Measurements from ENCODE around the gene RNU5B-1. TPM values are rescaled to one million over a fixed set of nuclear protein-coding genes. Genes with fewer than 3 reads are reported as not detected.

RNU5B-1 gene
- total RNA-seq, 3 donors from 2014 or later: not detected

DNA sequence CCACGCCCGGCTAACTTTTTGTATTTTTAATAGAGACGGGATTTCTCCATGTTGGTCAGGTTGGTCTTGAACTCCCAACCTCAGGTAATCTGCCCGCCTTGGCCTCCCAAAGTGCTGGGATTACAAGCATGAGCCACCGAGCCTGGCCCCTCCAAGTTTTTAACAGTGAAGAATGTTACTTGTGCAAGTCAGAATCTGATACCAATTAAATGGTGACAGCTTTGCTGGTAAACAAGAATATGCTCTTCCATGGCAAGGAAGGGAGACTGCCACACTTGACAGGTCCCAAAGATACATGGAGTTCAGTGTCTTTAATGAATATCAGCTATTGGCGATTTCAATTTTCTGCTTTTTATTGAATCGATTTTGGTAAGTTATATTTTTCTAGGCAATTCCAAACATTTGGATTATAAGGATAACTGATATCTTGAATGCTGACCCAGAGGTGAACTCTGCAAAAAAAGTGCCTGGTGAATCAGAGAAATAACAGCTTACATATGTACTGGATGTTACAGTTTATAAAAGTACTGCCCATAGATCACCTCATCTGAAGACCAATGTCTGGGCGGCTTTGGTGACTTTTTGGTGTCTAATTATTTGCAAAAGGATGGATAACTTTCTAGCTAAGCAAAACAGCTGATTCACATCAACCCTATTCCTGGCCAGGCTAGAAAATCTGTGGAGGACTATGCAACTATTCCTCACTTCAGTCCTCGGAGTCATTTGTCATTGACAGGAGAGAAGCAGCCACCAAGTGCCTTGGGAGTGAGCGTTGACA is 19.0 kb upstream of the RNU5B-1 start:
- Histone ChIP-seq H3K27ac (peak overlapping the region; percentile 90 to 91), H3K4me1 (peaks cover 0 to 7% of the 10 kb centered on the region in 2 donors), H3K27me3 (no peaks in the 10 kb centered on the region), H3K36me3 (no peaks in the 10 kb centered on the region), H3K9me3 (no peaks in the 10 kb centered on the region), H3K4me3 (peak overlapping the region; percentile 66 to 81 (median 81))
- TF ChIP-seq POLR2AphosphoS5 (IDR thresholded peaks at IDR 0.05) (no peak), POLR2A (IDR thresholded peaks at IDR 0.05) (no peak)
- TF ChIP-seq, protein P1, sequence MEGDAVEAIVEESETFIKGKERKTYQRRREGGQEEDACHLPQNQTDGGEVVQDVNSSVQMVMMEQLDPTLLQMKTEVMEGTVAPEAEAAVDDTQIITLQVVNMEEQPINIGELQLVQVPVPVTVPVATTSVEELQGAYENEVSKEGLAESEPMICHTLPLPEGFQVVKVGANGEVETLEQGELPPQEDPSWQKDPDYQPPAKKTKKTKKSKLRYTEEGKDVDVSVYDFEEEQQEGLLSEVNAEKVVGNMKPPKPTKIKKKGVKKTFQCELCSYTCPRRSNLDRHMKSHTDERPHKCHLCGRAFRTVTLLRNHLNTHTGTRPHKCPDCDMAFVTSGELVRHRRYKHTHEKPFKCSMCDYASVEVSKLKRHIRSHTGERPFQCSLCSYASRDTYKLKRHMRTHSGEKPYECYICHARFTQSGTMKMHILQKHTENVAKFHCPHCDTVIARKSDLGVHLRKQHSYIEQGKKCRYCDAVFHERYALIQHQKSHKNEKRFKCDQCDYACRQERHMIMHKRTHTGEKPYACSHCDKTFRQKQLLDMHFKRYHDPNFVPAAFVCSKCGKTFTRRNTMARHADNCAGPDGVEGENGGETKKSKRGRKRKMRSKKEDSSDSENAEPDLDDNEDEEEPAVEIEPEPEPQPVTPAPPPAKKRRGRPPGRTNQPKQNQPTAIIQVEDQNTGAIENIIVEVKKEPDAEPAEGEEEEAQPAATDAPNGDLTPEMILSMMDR (IDR thresholded peaks at IDR 0.05): no peak
- intact Hi-C loops (cut with DNase I; ENCODE audit: low total_unique reads): no loop called here
- DNase-seq (ENCODE audit: low spot score in 2 of 2): no peak

DNA sequence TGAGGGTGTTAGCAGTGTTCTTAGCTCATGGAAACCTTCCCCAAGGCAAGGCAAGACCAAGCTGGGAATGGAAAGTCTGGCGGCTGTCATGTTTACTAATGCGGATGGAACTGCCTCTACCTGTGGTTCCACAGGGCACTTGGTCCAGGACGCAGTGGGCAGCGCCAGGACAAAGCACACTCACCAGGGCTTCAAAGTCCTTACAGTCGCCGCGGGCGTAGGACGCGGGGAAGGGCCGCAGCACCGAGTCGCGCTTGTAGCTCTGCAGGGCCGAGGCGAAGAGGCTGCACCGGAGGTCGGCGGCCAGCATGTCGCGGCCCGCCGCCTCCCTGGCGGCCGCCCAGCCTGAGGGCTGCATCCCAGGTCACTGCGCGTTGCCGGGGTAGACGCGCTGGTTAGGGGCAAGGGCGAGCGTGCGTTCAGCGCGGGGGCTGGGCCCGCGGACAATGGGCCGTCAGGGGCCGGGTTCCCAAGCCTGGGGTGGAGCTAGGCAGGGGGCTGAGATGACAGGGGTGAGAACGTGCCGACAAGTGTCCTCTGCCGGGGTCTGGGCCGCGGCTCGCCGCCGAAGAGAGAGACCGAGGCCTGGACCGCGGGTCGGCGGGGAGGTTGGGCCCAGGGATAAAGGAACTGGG is 18.3 kb upstream of the RNU5B-1 start:
- no peak for DNase-seq (ENCODE audit: low spot score in 2 of 2)
- no peaks in the 10 kb centered on the region for H3K36me3 ChIP-seq
- intact Hi-C loops (cut with DNase I; ENCODE audit: low total_unique reads): no loop called here
- H3K27ac ChIP-seq: peak overlapping the region; percentile 90 to 91
- TF ChIP-seq POLR2AphosphoS5 (IDR thresholded peaks at IDR 0.05) (peak in 1 of 3 donors; percentile 11), POLR2A (IDR thresholded peaks at IDR 0.05) (no peak)
- TF ChIP-seq, protein P1 (IDR thresholded peaks at IDR 0.05): no peak
- no peaks in the 10 kb centered on the region for H3K9me3 ChIP-seq
- no peaks in the 10 kb centered on the region for H3K27me3 ChIP-seq
- H3K4me1 ChIP-seq: peaks cover 0 to 7% of the 10 kb centered on the region in 2 donors
- peak overlapping the region; percentile 66 to 81 (median 81) for H3K4me3 ChIP-seq

DNA sequence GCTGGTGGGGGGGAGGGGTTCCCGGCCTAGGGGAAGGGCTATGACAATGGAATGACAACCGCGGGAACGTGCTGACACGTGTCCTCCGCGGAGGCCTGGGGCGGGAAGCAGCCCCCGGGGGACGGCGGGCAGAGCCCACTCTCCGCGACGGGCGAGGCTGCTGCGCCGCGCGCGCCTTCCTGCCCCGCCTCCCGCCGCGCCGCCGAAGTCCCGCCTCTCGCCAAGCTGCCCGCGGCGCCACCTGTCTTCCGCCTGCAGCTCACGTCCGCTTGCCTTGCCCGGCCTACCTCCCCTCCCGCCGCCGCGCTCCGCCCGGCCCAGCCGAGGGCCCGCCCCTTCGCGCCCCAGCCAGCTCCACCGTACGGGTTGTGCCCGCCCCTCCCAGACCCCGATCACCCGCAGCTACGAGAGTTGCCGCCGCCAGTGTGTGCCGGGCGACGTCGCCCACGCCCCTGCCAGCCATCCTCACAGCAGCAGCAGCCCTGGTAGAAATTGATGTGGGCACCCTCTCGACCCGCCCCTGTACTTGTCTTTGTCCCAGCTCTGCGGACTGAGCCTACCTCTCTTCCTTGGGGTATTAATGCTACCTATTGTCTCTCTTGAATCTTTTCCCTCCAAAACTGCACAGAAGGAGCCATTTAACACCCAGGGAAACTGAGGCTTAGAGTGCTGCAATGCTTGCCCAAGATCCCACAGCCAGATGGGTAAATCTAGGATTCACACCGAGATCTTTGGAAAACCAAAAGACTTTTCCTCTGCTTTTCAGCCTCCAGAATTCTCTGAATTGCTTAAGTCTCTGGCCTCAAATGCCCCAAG is 17.6 kb upstream of the RNU5B-1 start, which contains the start of gene PARP16:
Gene PARP16 (minus strand): TSS at position 180 of the 816 bp plus-strand sequence. CDS start 457 bp downstream, outside the sequence.
- Histone ChIP-seq H3K4me1 (peaks cover 0 to 7% of the 10 kb centered on the region in 2 donors), H3K27me3 (no peaks in the 10 kb centered on the region), H3K9me3 (no peaks in the 10 kb centered on the region), H3K4me3 (peak within 1 kb of the TSS; percentile 66 to 81 (median 81)), H3K36me3 (no peaks in the 10 kb centered on the region), H3K27ac (peak within 1 kb of the TSS; percentile 90 to 91)
- peak; percentile 85 to 92 for DNase-seq (ENCODE audit: low spot score in 2 of 2)
- intact Hi-C loops (cut with DNase I; ENCODE audit: low total_unique reads): no loop called here
- TF ChIP-seq, protein P1 (IDR thresholded peaks at IDR 0.05): no peak
- TF ChIP-seq POLR2AphosphoS5 (IDR thresholded peaks at IDR 0.05): peak; percentile 61 to 75 (median 68)
- TF ChIP-seq POLR2A (IDR thresholded peaks at IDR 0.05): peak; percentile 35

DNA sequence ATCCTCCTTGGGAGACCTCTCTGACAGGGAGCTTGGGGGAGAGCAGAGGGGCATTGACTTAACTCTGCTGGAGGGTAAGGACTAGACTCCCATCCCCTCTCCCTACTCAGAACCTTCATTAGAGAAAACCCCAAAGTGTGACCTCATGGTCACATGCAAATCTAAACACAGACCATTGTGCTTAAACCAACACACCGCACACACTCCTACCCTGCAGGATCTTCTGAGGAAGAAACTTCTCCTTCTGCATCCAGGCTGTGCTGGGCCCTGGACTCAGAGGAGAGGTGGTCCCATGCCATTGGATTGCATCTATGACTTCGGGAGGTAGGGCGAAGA is 17.0 kb upstream of the RNU5B-1 start:
- TF ChIP-seq POLR2AphosphoS5 (IDR thresholded peaks at IDR 0.05): no peak
- TF ChIP-seq, protein P1 (IDR thresholded peaks at IDR 0.05): no peak
- TF ChIP-seq POLR2A (IDR thresholded peaks at IDR 0.05): no peak
- Histone ChIP-seq H3K4me3 (peak overlapping the region in 1 of 3 donors; percentile 81), H3K9me3 (no peaks in the 10 kb centered on the region), H3K36me3 (no peaks in the 10 kb centered on the region), H3K4me1 (peaks cover 0 to 7% of the 10 kb centered on the region in 2 donors), H3K27ac (peak overlapping the region; percentile 90 to 91), H3K27me3 (no peaks in the 10 kb centered on the region)
- intact Hi-C loops (cut with DNase I; ENCODE audit: low total_unique reads): no loop called here
- no peak for DNase-seq (ENCODE audit: low spot score in 2 of 2)
